Stimulated activated CD4-positive, alpha-beta T cell treated with anti-CD3 and anti-CD28 coated beads, Interleukin-2, amount 100 ng/mL, for 4 hours (primary cell): ENCODE measurements around the gene MCL1.
"Not testable (repeated sequence)": the region's sequence is repeated elsewhere in the genome, so short reads cannot be mapped to it uniquely, and the experiment has no call there.

Experiments
- DNase-seq: peaks from one replicate; pipeline ENCODE4 v3.0.0-alpha.2; 2020; ENCODE audit warnings: low read depth

Gene MCL1

DNA sequence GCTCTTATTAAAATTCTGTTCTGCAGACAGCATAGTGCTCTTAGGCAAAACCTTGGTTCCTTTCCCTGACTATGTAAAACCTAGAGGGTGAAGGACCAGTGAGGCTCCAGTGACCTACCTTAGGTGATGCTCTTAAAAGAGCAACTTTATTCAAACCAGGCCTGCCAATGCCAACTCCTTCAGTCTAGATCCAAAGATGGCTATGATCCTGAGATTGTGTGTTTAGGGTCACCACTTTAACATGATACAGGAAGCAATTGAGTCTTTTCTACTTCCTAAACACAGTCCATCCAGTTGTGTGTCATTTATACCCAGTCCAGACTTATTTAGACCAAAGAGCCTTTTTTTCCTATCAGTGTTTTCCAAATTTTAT lies 10.8 kb downstream of the MCL1 start:
- no peak for DNase-seq

DNA sequence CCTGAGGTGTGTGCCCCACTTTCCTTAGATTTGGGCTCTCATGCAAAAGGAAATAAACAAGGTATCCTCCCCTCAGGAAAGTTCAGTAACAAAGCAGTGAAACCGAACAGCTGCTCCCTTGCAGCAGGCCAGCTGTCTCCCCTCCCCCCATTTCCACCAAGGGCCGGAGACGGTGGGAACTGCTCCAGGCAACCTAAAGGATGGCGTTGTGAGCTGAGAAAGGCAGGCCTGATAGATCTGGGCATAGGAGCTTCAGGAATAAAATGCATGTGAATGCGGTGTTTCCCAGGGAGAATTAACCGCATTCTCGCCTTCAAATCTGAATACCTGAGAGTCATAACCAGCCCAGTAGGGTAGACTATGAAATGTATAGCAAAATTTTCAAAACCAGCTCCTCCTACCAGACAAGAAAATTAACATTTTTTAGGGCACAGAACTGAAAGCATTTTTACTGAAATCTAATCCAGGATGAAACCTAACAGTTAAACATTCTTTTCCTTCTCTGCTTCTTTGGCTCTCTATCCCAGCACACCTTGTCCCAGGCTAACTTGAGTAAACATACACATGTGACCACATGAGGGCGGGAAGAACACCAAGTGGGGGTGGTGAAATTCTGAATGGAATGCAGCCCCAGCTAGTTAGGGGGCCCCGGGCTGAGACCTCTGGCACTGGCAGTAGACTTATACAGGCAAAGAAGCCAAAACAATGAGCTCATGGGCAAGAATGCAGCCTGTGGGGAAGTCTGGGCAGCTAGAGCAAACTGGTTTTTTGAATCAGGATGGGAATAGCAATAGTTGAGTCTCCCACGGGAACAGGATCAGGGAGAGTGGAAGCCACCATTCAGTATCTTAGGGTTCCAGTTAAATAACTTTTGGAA lies 11.5 kb downstream of the MCL1 start:
- DNase-seq, result no peak

DNA sequence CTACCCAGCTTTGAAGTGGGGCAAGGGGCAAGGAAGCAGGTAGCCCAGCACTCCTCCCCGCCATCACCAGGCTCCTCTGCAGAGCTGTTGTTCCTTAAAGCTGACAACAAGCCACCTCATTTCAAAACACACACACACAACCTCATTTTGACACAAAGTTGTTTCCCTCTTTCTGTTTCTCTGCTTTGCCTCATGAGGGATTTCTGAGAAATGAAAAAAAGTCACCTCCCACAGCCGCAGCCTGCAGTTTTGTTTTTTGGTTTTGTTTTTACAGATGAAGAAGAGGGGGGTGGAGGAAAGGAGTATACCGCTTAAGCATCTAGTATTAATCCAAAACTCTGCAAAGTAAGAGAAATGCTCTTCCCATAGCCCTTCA lies 12.1 kb downstream of the MCL1 start:
- peak; percentile 49 for DNase-seq

DNA sequence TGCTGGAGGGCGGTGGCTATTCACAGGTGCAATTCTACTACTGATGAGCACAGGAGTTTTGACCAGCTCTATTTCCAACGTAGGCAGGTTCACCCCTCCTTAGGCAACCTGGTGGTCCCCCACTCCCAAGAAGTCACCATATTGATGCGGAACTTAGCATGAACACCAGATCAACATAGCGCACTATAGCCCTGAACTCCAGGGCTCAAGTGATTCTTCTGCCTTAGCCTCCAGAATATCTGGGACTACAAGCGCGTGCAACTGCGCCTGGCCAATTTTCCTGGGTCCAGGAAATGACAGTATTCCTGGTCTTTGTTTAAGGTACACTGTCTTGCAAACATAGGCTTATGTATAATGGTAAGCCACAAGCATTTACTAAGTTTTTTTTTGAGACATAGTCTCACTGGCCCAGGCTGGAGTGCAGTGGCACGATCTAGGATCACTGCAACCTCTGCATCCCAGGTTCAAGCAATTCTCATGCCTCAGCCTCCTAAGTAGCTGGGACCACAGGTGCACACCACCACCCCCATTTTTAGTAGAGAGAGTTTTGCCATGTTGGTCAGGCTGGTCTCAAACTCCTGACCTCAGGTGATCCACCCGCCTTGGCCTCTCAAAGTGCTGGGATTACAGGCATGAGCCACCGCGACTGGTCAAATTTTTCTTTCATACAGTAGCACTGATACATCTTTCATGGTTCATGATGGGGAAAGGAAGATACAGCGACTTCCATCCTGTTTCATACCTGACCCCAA lies 12.6 kb downstream of the MCL1 start:
- DNase-seq, result no peak

DNA sequence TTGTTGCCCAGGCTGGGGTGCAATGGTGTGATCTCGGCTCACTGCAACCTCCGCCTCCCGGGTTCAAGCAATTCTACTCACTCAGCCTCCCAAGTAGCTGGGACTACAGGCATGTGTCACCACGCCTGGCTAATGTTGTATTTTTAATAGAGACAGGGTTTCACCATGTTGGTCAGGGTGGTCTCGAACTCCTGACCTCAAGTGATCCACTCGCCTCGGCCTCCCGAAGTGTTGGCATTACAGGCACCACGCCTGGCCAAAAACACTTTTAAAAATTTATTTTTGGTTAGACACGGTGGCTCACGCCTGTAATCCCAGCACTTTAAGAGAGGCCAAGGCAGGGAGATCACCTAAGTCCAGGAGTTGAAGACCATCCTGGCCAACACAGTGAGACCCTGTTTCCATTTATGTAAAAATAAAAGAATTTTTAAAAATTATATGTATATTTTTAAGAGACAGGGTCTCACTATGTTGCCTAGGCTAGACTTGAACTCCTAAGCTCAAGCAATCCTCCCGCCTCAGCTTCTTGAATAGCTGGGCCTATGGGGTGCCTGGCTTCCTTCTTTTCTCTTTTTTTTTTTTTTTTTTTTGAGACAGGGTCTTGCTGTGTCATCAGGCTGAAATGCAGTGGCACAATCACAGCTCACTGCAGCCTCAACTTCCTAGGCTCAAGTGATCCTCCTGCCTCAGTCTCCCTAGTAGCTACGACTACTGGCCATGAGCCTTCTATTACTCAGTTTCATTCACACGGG lies 14.0 kb downstream of the MCL1 start:
- DNase-seq, result not testable (repeated sequence)

DNA sequence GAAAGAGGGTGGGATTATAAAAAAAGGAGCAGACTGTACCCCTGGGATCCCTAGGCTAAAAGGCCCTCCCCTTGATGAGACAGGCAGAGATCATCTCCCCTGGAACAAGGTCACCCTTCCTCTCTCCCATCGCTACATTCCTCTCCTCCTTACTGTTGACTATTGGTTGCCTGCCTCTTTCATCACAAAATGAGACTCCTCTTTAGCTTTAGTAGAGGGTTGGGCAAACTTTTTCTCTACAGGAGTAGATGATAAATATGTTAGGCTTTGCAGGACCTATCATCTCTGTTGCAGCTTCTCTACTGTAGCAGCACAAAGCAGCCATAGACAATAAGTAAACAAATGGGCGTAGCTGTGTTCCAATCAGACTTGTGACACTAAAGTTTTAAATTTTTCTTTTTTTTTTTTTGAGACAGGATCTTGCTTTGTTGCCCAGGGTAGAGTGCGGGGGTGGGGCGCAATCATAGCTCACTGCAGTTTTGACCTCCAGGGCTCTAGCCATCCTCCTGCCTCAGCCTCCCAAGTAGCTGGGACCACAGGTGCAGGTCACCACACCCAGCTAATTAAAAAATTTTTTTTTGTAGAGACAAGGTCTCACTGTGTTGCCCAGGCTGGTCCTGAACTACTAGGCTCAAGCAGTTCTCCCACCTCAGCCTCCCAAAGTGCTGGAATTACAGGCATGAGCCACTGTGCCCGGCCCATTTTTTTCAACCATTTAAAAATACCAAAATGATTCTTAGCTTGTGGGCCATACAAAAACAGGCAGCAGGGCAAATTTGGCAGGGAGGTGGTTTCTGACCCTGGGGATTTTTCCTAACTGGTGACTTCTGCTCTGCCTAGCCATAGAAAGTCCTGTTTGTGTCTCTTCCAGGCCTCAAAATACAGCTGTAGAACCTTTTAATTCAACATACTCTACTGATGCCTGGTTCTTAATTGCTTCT lies 15.1 kb downstream of the MCL1 start:
- no peak for DNase-seq

DNA sequence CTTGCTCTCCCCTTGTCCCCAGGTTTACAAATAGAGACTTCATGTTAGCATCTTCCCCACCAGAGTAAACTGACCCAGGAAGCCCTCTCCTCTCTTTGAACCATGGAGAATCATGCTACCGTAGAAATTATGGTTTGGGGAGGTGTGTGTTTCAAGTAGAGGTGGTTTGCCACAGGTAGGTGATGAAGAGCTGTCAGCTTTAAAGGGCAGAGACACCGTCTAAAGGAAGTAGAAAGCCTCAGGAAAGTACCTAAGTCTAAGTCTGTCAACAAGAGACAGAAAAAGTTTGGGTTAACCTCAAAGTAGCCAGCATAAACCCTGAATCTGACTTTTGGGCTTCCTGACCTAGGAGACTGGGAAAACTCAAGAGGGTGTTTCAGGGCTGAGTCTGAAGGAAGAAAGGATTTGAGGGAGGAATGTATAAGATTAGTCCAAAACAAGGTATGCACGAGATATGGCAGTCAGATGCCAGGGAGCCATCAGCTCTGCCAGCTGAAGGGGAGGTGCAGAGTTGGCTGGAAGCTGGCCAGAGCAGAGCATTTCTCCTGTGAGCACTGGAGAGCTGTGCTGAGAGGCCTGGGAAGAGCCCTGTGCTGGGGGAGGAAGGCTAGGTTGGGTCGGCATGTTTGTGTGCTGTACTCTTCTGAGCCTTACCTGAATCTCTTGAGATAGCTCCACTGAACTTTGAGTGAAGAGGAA lies 15.9 kb downstream of the MCL1 start:
- no peak for DNase-seq

DNA sequence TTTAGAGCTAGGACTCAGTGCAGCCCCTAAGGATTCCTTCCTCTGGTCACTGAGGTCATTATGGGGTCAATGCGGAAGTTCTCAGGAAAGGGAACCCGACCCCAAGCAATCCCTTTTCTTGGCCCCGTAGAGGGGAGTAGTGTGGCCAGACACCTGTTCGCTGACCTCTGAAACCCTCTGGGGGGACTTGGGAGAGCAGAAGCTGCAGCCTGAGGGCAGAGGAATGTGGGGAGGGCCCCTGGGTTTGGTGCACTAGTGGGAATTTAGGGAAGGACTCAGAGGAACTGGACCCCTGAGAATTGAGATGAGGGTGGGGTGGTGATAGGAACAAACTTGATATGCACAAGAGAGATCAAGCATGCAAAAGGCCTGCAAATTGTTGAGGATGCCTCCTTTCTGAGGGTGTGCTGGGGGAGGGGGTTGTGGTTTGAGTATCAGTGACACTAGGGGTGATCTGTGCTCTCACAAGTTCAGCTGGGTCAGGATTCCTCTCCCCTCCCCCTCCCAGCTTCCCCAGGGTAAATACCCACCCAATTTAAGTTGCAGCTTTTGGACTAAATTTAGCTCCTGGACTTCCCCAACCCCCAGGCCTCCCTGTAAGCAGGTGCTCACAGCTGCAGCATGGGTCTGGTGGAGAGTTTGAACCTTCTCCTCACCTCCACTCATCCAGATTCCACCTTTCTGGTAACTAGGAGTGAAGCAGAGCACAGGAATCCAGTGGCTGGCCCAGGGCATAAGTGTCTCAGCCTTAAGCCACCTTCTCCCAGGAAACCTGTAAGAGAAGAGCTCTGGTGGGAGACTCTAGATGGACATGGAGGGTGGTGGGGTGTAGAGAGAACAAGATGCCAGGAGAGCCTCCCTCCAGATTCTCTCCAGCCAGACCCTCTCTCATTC lies 16.7 kb downstream of the MCL1 start:
- peak; percentile 57 for DNase-seq

DNA sequence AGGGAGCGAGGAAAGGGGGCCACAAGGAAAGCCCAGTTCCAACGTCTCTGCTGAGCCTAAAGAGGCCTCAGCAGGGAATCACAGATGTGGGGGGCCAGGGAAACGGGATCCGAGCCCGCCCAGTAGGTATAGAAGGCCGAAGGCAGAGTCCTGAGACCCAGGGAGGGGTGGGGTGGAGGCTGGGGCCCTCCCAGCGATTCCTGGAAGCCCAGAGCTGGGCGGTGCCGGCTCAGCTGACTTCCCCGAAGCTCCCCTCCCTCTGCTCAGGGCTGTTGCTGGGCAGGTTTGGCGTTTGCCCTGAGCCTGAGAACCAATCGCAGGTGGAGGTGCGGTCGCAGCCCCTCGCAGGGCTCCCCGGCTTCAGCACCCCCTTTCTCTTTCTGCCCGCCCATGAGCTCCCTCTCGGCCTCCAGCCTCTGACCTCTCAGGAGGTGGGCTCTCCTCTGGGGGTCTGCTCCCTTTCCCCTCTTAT lies 17.4 kb downstream of the MCL1 start:
- peak; percentile 89 for DNase-seq

DNA sequence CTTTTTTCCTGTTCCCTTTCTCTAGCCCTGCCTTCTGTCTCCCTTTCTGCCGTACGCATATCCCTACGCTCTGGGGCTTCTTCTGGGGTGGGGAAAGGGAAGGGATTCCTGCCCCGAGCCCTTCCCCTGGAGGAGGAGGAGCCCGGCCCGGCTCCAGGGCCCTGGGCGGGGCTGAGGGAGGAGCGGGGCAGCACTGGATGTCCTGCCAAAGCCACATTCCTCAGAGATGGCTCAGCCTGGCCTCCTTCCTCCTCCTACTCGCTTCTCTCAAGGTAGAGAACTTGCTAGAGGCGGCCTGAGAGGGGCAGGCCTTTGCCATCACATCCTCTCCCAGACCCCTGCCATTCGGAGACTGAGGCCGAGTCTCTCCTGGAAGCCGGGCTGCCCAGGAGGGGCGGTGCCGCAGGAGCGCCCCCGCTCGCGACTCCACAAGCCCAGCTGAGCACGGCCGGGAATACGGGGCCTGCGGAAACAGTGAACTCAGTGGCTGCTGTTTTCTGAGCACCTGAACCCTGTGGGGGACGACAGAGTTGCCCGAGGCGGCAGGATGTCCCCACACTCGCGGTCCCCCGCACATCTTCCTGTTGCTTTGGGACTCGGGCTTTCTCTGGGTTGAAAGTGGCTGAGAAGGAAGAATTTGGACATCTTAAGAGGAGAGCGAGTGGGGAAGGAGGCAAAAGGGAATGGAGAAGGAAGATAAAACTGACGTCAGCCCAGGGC lies 18.0 kb downstream of the MCL1 start:
- DNase-seq, result no peak

DNA sequence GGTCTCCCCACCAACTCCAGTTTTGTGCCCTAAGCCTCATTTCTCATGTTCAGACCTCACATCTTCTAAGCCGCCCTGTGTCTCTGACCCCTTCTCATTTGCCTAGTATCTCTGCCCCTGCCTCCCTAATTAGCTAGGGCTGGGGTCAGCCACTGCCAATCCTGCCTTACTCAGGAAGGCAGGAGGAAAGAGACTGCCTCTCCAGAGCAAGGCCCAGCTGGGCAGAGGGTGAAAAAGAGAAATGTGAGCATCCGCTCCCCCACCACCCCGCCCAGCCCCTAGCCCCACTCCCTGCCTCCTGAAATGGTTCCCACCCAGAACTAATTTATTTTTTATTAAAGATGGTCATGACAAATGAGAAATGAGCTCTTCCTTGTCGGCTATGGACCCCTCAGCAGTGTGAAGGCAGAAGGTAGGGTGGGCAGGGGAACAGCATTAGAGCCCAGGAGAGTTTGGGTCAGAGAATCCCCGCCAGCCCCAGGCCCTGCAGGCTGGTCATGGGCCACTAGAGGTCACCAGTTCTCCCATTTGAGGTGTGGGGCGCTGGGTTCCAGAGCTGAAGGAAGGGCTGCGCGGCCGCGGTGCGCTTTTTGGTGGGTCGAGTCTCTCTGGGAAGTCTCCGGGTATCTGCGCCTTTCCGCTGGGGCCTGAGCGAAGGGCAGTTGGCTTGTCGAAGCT lies 18.7 kb downstream of the MCL1 start:
- DNase-seq, result peak; percentile 77

DNA sequence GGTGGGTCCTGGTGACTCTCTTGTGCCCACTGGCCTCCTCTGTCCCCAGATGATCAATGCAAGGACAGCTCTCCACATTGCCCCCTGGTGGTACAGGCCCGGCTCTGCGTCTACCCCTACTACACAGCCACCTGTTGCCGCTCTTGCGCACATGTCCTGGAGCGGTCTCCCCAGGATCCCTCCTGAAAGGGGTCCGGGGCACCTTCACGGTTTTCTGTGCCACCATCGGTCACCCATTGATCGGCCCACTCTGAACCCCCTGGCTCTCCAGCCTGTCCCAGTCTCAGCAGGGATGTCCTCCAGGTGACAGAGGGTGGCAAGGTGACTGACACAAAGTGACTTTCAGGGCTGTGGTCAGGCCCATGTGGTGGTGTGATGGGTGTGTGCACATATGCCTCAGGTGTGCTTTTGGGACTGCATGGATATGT lies 19.4 kb downstream of the MCL1 start:
- peak; percentile 57 for DNase-seq

DNA sequence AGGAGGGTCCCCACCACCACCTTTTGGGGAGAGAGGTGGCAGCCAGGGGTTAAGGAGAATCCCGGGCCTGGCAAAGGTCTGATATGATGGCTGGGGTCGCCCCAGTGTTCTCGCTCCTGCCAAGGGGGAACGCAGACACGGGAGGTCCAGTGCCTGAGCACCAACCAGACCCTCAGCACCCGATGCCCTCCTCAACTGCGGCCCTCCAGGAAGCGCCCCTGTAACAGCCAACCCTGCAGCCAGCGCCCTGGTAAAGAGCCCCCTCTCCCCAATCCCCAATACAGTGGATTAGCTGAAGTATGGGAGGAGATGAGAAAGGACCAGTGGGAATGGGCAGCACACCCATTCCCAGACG lies 19.8 kb downstream of the MCL1 start:
- DNase-seq, result no peak

DNA sequence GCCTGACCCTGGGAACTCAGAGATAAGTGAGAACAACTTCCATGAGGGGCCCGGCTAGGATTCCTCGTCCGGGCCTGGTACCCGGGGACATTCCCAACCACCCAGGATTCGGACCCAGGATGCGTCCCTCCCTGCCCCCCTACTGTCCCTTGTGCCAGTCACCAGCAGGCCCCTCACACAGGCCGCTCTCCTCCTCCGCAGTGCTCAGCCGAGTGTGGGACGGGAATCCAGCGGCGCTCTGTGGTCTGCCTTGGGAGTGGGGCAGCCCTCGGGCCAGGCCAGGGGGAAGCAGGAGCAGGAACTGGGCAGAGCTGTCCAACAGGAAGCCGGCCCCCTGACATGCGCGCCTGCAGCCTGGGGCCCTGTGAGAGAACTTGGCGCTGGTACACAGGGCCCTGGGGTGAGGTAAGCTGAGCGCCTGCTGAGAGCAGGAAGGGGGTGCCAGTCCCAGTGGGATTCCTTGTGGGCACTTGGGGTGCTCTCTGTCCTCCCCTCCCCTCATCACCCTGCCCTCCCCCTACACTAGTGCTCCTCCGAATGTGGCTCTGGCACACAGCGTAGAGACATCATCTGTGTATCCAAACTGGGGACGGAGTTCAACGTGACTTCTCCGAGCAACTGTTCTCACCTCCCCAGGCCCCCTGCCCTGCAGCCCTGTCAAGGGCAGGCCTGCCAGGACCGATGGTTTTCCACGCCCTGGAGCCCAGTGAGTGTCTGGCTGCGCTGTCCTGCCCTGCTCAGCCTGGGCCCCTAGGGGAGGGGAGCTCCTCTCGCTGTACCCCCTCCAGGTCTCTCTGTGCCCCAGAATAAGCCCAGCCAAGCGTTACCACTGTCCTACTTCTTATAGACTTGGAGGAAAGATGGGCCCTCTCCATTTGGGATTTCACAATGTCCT lies 20.4 kb downstream of the MCL1 start:
- no peak for DNase-seq

DNA sequence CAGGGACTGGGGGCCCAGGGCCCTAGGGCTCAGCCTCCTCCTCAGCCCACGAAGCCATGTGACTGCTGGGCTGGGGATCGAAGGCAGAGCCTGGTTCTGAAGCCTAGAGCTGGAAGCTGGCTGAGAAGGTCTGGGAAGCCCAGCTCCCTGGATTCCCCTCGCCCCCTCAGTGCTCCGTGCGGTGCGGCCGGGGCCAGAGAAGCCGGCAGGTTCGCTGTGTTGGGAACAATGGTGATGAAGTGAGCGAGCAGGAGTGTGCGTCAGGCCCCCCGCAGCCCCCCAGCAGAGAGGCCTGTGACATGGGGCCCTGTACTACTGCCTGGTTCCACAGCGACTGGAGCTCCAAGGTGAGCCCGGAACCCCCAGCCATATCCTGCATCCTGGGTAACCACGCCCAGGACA lies 21.1 kb downstream of the MCL1 start:
- DNase-seq, result no peak

DNA sequence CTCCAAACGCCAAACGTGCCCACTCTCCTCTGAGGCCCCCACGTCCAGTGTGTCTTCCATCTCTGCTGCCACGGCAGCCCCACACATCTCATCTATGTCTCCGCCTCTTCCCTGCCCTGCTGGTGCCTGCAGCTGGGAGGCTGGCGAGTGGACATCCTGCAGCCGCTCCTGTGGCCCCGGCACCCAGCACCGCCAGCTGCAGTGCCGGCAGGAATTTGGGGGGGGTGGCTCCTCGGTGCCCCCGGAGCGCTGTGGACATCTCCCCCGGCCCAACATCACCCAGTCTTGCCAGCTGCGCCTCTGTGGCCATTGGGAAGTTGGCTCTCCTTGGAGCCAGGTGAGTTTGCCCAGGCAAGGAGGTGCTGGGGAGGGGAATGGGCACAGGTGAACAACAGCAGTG lies 21.6 kb downstream of the MCL1 start:
- no peak for DNase-seq

DNA sequence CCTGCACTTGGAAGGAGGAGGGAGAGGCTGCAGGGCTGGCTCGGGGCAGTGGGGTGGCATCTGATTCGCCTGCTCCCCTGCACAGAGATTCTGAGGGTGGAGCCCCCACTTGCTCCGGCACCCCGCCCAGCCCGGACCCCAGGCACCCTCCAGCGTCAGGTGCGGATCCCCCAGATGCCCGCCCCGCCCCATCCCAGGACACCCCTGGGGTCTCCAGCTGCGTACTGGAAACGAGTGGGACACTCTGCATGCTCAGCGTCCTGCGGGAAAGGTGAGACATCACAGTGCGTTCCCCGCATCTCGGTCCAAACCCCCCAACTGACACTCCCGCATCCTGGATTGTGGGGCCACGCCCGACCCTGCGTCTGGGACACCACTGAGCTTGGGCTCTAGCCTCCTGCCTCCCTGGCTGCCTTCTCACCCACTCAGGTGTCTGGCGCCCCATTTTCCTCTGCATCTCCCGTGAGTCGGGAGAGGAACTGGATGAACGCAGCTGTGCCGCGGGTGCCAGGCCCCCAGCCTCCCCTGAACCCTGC lies 22.3 kb downstream of the MCL1 start:
- DNase-seq, result no peak
